HepG2 (cell line): ENCODE data around the gene NUP62. TPM values are rescaled to one million over a fixed set of nuclear protein-coding genes. Genes with fewer than 3 reads are reported as not detected.
A peak's percentile ranks its signal among the peaks of the same experiment; 100 is the strongest.

Source experiments
- E2F2 ChIP-seq: sonication (generic); formaldehyde crosslinking; IDR thresholded peaks from 2 replicates; pipeline ENCODE4 v1.4.0; 2020; ENCODE audit warnings: missing genetic modification reagents, borderline replicate concordance
- GMEB2 ChIP-seq: IDR thresholded peaks from 2 replicates; pipeline ENCODE4 v1.6.1; 2016; ENCODE audit warnings: missing biosample characterization, missing genetic modification reagents, low read depth
- HOXA5 ChIP-seq: sonication (generic); formaldehyde crosslinking; IDR thresholded peaks from 2 replicates; pipeline ENCODE4 v1.4.0; 2020; ENCODE audit warnings: missing genetic modification reagents
- KAT7 ChIP-seq: IDR thresholded peaks from 2 replicates; pipeline ENCODE4 v1.6.1; 2018; ENCODE audit warnings: borderline replicate concordance, missing compliant biosample characterization
- MXD4 ChIP-seq: IDR thresholded peaks from 2 replicates; pipeline ENCODE4 v1.6.1; 2016; ENCODE audit warnings: mild to moderate bottlenecking, missing biosample characterization, missing genetic modification reagents
- PATZ1 ChIP-seq: sonication (generic); formaldehyde crosslinking; IDR thresholded peaks from 2 replicates; pipeline ENCODE4 v1.4.0; 2020; ENCODE audit warnings: missing genetic modification reagents
- PRDM15 ChIP-seq: sonication (generic); formaldehyde crosslinking; IDR thresholded peaks from 2 replicates; pipeline ENCODE4 v1.4.0; 2020; ENCODE audit warnings: missing genetic modification reagents
- SATB2 ChIP-seq: sonication (generic); formaldehyde crosslinking; IDR thresholded peaks from 2 replicates; pipeline ENCODE4 v1.5.0; 2020; ENCODE audit warnings: missing genetic modification reagents
- TIGD3 ChIP-seq: sonication (generic); formaldehyde crosslinking; IDR thresholded peaks from 2 replicates; pipeline ENCODE4 v1.5.1; 2020; ENCODE audit warnings: mild to moderate bottlenecking, missing genetic modification reagents, borderline replicate concordance
- ZNF124 ChIP-seq: sonication (generic); formaldehyde crosslinking; IDR thresholded peaks from 2 replicates; pipeline ENCODE4 v1.4.0; 2020; ENCODE audit warnings: missing genetic modification reagents
- ZNF382 ChIP-seq: sonication (generic); formaldehyde crosslinking; IDR thresholded peaks from 2 replicates; pipeline ENCODE4 v1.5.0; 2020; ENCODE audit warnings: missing genetic modification reagents, mild to moderate bottlenecking, borderline replicate concordance
- ZNF530 ChIP-seq: sonication (generic); formaldehyde crosslinking; IDR thresholded peaks from 2 replicates; pipeline ENCODE4 v1.5.0; 2020; ENCODE audit warnings: low read depth, mild to moderate bottlenecking, missing genetic modification reagents
- ZNF597 ChIP-seq: sonication (generic); formaldehyde crosslinking; IDR thresholded peaks from 2 replicates; pipeline ENCODE4 v1.5.0; 2020; ENCODE audit warnings: missing genetic modification reagents
- ZNF800 ChIP-seq: sonication (generic); formaldehyde crosslinking; IDR thresholded peaks from 2 replicates; pipeline ENCODE4 v1.4.0; 2020; ENCODE audit warnings: missing genetic modification reagents
- ZSCAN9 ChIP-seq: IDR thresholded peaks from 2 replicates; pipeline ENCODE4 v1.6.1; 2016; ENCODE audit warnings: borderline replicate concordance
- polyA plus RNA-seq, 8 experiments: library from polyadenylated mRNA; depleted of rRNA in 3 of 8; stranded (reverse) in 7 of 8; unstranded in 1 of 8; fragments of >200 nt; fragmentation: Illumina TruSeq in 4 of 8; extraction: Trizol in 4 of 8; gene quantifications; 2 replicates each; pipeline versions ENCODE4 v1.2.1 to v1.2.3, GENCODE V29; 2011 to 2016; ENCODE audit warnings: low read depth in 4 of 8, missing spikeins in 1 of 8, mixed read lengths in 1 of 8; ENCODE audit not compliant: insufficient read depth in 1 of 8
- total RNA-seq, 5 experiments: library from RNA; depleted of rRNA; stranded (reverse); fragments of >200 nt; fragmentation: Illumina TruSeq; extraction: Trizol; gene quantifications; 2 replicates each; pipeline ENCODE4 v1.2.3, GENCODE V29; 2016; ENCODE audit warnings: low read depth in 1 of 5

NUP62 gene
- total and polyA plus RNA-seq, 2 of the 13 experiments (the other 11 are each of a cell fraction or from before 2014, with no cell fraction given): 16.5 to 41.5 TPM

- TF ChIP-seq PATZ1 (CRISPR knock-in tag) (peak; percentile 83), TIGD3 (0 out of 2 replicates have a peak, but pooled peaks have one; percentile 49), ZNF124 (CRISPR knock-in tag) (no peak; the same call in 1 of the 2 replicates), MXD4 (peak; percentile 41; the same call in 1 of the 2 replicates), ZNF382 (CRISPR knock-in tag) (no peak), ZNF597 (CRISPR knock-in tag) (no peak), PRDM15 (CRISPR knock-in tag) (peak; percentile 64; the same call in 1 of the 2 replicates), ZNF800 (CRISPR knock-in tag) (peak; percentile 93; the same call in 1 of the 2 replicates), E2F2 (CRISPR knock-in tag) (no peak), ZSCAN9 (CRISPR knock-in tag) (peak; percentile 19), SATB2 (CRISPR knock-in tag) (peak; percentile 91; the same call in 1 of the 2 replicates), ZNF530 (CRISPR knock-in tag) (no peak; the same call in 1 of the 2 replicates), GMEB2 (0 out of 2 replicates have a peak, but pooled peaks have one; percentile 35), KAT7 (CRISPR knock-in tag) (peak; percentile 93; the same call in 1 of the 2 replicates), HOXA5 (peak; percentile 71)
These were observed at the start of gene NUP62, which contains the start of gene ATF5 (continued) for GRCh38 chr19:49929121-49929610.
